Prostate gland (tissue), 2 donors: ENCODE measurements around the gene CES4A. TPM values are rescaled to one million over a fixed set of nuclear protein-coding genes. Genes with fewer than 3 reads are reported as not detected.

ENCODE experiments used
- DNase-seq: peaks from one replicate; pipeline ENCODE4 v3.0.0-alpha.2; 2019; ENCODE audit warnings: low spot score
- H3K27ac ChIP-seq, 2 donors: fragments of 200-600 bp; sonication (generic); 2 replicates each; pipeline ENCODE4 v1.5.1; 2017 to 2019
- H3K27me3 ChIP-seq: fragments of 200-600 bp; sonication (generic); replicated peaks from 2 replicates; pipeline ENCODE4 v1.5.1; 2019; ENCODE audit not compliant: insufficient read depth
- H3K36me3 ChIP-seq, 2 donors: fragments of 200-600 bp; sonication (generic); 1 replicate in 1 of 2; 2 replicates in 1 of 2; pipeline versions ENCODE4 v1.5.1 to v1.8.1; 2017 to 2019
- H3K4me1 ChIP-seq: fragments of 200-600 bp; sonication (generic); replicated peaks from 2 replicates; pipeline ENCODE4 v1.5.1; 2019
- H3K4me3 ChIP-seq, 2 donors: fragments of 200-600 bp; sonication (generic); 2 replicates each; pipeline ENCODE4 v1.5.1; 2017 to 2019
- H3K9me3 ChIP-seq: fragments of 200-600 bp; sonication (generic); 2 replicates; pipeline ENCODE4 v1.5.1; 2017
- CTCF ChIP-seq, 4 experiments: fragments of 200-600 bp in 2 of 4; fragments of 450-650 bp in 2 of 4; sonication (generic) in 2 of 4; IDR thresholded peaks; 1 replicate in 3 of 4; 2 replicates in 1 of 4; pipeline ENCODE4 v1.5.1; 2016 to 2019; ENCODE audit warnings: antibody characterized with exemption in 4 of 4, mild to moderate bottlenecking in 2 of 4, moderate library complexity in 2 of 4
- POLR2A ChIP-seq: fragments of 450-650 bp; IDR thresholded peaks from one replicate; pipeline ENCODE4 v1.6.1; 2016; ENCODE audit warnings: antibody characterized with exemption, mild to moderate bottlenecking
- POLR2AphosphoS5 ChIP-seq: sonication (generic); formaldehyde crosslinking; IDR thresholded peaks from one replicate; pipeline ENCODE4 v1.6.1; 2017; ENCODE audit warnings: antibody characterized with exemption
- WGBS: methylation state at CpG from one replicate; pipeline ENCODE4 v1.1.5; 2018; 5-methylcytosine and 5-hydroxymethylcytosine counted together
- intact Hi-C: fragments of 100-400 bp; cut with DNase I; formaldehyde crosslinking; loops from one replicate; pipeline ENCODE4 v1.14.2; 2022
- total RNA-seq, 2 donors: library from RNA; depleted of rRNA; stranded (reverse); fragments of >200 nt; gene quantifications; one replicate each; pipeline ENCODE4 v1.1.0, GENCODE V29; 2016

Gene CES4A
- total RNA-seq, 2 donors from 2014 or later: 1.4 to 10.7 TPM

GRCh38 chr16:67028167-67028695, 39.8 kb downstream of the CES4A start:
- intact Hi-C loops: loop anchor here (5.0 kb wide), 1 partner anchor 129 kb away; the partner anchor contains the start of genes FBXL8 and TRADD
- Histone ChIP-seq H3K36me3 (no peaks in the 10 kb centered on the region), H3K27me3 (no peaks in the 10 kb centered on the region), H3K4me3 (peak overlapping the region; percentile 73 to 95), H3K4me1 (no peaks in the 10 kb centered on the region), H3K27ac (peak overlapping the region; percentile 91 to 93), H3K9me3 (no peaks in the 10 kb centered on the region)
- DNase-seq: no peak
- 35% methylated on average over 10 of the region's 10 CpGs for WGBS
- no peak for TF ChIP-seq POLR2A
- no peak for TF ChIP-seq POLR2AphosphoS5
- no peak for TF ChIP-seq CTCF (IDR thresholded peaks at IDR 0.05)

- H3K4me3 ChIP-seq: peak within 1 kb of the TSS; percentile 73 to 95
- 2% methylated on average over 53 of the region's 69 CpGs for WGBS
- DNase-seq: peak; percentile 90
- H3K4me1 ChIP-seq: no peaks in the 10 kb centered on the region
- peak within 1 kb of the TSS; percentile 93 to 96 for H3K27ac ChIP-seq
- no peaks in the 10 kb centered on the region for H3K9me3 ChIP-seq
- intact Hi-C loops: loop anchor here (5.0 kb wide), 1 partner anchor 129 kb away; the partner anchor contains the start of genes FBXL8 and TRADD
- H3K27me3 ChIP-seq: no peaks in the 10 kb centered on the region
- H3K36me3 ChIP-seq: no peaks in the 10 kb centered on the region
- TF ChIP-seq CTCF (IDR thresholded peaks at IDR 0.05) (peak in 2 of 4 experiments; percentile 20 to 40), POLR2AphosphoS5 (peak; percentile 78), POLR2A (peak; percentile 74)
Observed at GRCh38 chr16:67028696-67029253, 40.4 kb downstream of the CES4A start, which contains the start of gene CBFB. Gene CBFB (plus strand): TSS chr16:67029149. CDS start chr16:67029408, 259 bp downstream.

GRCh38 chr16:67029254-67030096, 41.1 kb downstream of the CES4A start:
- DNase-seq: peak; percentile 57
- H3K9me3 ChIP-seq: no peaks in the 10 kb centered on the region
- intact Hi-C loops: loop anchor here (5.0 kb wide), 1 partner anchor 128 kb away; the partner anchor contains the start of genes FBXL8 and TRADD
- no peaks in the 10 kb centered on the region for H3K4me1 ChIP-seq
- no peaks in the 10 kb centered on the region for H3K27me3 ChIP-seq
- H3K36me3 ChIP-seq: no peaks in the 10 kb centered on the region
- peak overlapping the region; percentile 73 to 95 for H3K4me3 ChIP-seq
- peak overlapping the region; percentile 93 to 96 for H3K27ac ChIP-seq
- under 1% methylated on average over 108 of the region's 123 CpGs for WGBS
- TF ChIP-seq CTCF (IDR thresholded peaks at IDR 0.05): peak in 1 of 4 experiments; percentile 2
- TF ChIP-seq POLR2A: peak; percentile 73
- TF ChIP-seq POLR2AphosphoS5: no peak

GRCh38 chr16:67030221-67030962, 42.0 kb downstream of the CES4A start:
- TF ChIP-seq POLR2A: no peak
- no peak for TF ChIP-seq CTCF (IDR thresholded peaks at IDR 0.05)
- no peak for TF ChIP-seq POLR2AphosphoS5
- intact Hi-C loops: no loop called here
- Histone ChIP-seq H3K36me3 (no peaks in the 10 kb centered on the region), H3K4me1 (no peaks in the 10 kb centered on the region), H3K4me3 (peak overlapping the region; percentile 73 to 95), H3K27ac (peak overlapping the region; percentile 93 to 96), H3K27me3 (no peaks in the 10 kb centered on the region), H3K9me3 (no peaks in the 10 kb centered on the region)
- DNase-seq: no peak
- WGBS: 55% methylated on average over 18 of the region's 18 CpGs
